Stimulated activated CD8-positive, alpha-beta memory T cell treated with anti-CD3 and anti-CD28 coated beads, Interleukin-4, amount 100 ng/mL, for 1 hour (primary cell): Measurements from ENCODE around the gene TAOK1.
A peak's percentile ranks its signal among the peaks of the same experiment; 100 is the strongest.
"Not testable (repeated sequence)": the region's sequence is repeated elsewhere in the genome, so short reads cannot be mapped to it uniquely, and the experiment has no call there.

ENCODE experiments used
- DNase-seq, 2 donors: peaks; one replicate each; pipeline ENCODE4 v3.0.0-alpha.2; 2020; ENCODE audit warnings: low read depth in 2 of 2, low spot score in 1 of 2

The TAOK1 gene

GRCh38 chr17:29533976-29534375 is 143.8 kb downstream of the TAOK1 start:
- DNase-seq: no peak

- no peak for DNase-seq
These were observed 153.9 kb downstream of the TAOK1 start for GRCh38 chr17:29544066-29544465.

- DNase-seq: no peak
These were observed 155.9 kb downstream of the TAOK1 start for GRCh38 chr17:29546085-29546484.

GRCh38 chr17:29546830-29547229 is 156.7 kb downstream of the TAOK1 start:
- no peak for DNase-seq

GRCh38 chr17:29549177-29549923 is 159.2 kb downstream of the TAOK1 start:
- DNase-seq: no peak

GRCh38 chr17:29555840-29556239 is 165.7 kb downstream of the TAOK1 start:
- DNase-seq: no peak

GRCh38 chr17:29557085-29557738 is 167.0 kb downstream of the TAOK1 start:
- no peak for DNase-seq

GRCh38 chr17:29557739-29558116 is 167.6 kb downstream of the TAOK1 start:
- DNase-seq: no peak

GRCh38 chr17:29558139-29558538 is 168.0 kb downstream of the TAOK1 start:
- DNase-seq: not testable (repeated sequence)

- no peak for DNase-seq
These were observed 169.5 kb downstream of the TAOK1 start for GRCh38 chr17:29559640-29560039.

GRCh38 chr17:29560316-29560715 is 170.2 kb downstream of the TAOK1 start:
- no peak for DNase-seq

GRCh38 chr17:29561554-29562517 is 171.7 kb downstream of the TAOK1 start:
- no peak for DNase-seq

GRCh38 chr17:29562615-29563014 is 172.5 kb downstream of the TAOK1 start:
- DNase-seq: no peak

GRCh38 chr17:29563816-29564215 is 173.7 kb downstream of the TAOK1 start:
- no peak for DNase-seq

GRCh38 chr17:29565643-29566472 is 175.7 kb downstream of the TAOK1 start:
- DNase-seq: no peak

- DNase-seq: no peak
These were observed 176.5 kb downstream of the TAOK1 start, which contains the start of gene ABHD15 for GRCh38 chr17:29566473-29567303. TSS of gene ABHD15 (minus strand) at chr17:29567037. CDS start at chr17:29566966, 71 bp downstream.

GRCh38 chr17:29567304-29567553 is 177.1 kb downstream of the TAOK1 start:
- no peak for DNase-seq

GRCh38 chr17:29567554-29568330 is 177.6 kb downstream of the TAOK1 start:
- peak in 1 of 2 donors; percentile 56 for DNase-seq
